ENCODE data around the gene STX1B.

STX1B gene

GRCh38 chr16:30980023-30980371 is 30.4 kb downstream of the STX1B start:
- Histone ChIP-seq H3K14ac (ENCODE audit: low read length) (no peak overlapping the region), H2BK5ac (ENCODE audit: low read depth, low read length, poor library complexity) (no peak overlapping the region)

GRCh38 chr16:30979170-30980022 is 31.0 kb downstream of the STX1B start:
- no peak overlapping the region for H3K23ac ChIP-seq (ENCODE audit: low read length)
- H3K18ac ChIP-seq (ENCODE audit: low read length), result no peak overlapping the region
- no peak for DNase-seq
- no peak overlapping the region for H3K4ac ChIP-seq (ENCODE audit: low read depth, low read length)
- H3K27ac ChIP-seq (ENCODE audit: low read depth, low read length), result no peak overlapping the region
- H3K79me2 ChIP-seq (ENCODE audit: control insufficient read depth, insufficient read depth, low read length, poor library complexity), result no peaks in the 10 kb centered on the region
- H2BK12ac ChIP-seq (ENCODE audit: low read length), result no peak overlapping the region
- no peak overlapping the region for H2BK120ac ChIP-seq (ENCODE audit: insufficient read depth, low read length, poor library complexity)
- no peak overlapping the region for H3K4me2 ChIP-seq (ENCODE audit: low read length)
- H2AK5ac ChIP-seq (ENCODE audit: low read length), result no peak overlapping the region
- no CpG with 5 or more reads among the region's 62 CpGs for WGBS (ENCODE audit: extremely low coverage, insufficient coverage, insufficient read length)
- no peak overlapping the region for H4K12ac ChIP-seq (ENCODE audit: low read depth, low read length)
- H4K8ac ChIP-seq (ENCODE audit: low read depth, low read length), result no peak overlapping the region
- H3K9ac ChIP-seq (ENCODE audit: low read length), result no peak overlapping the region
- H2BK5ac ChIP-seq (ENCODE audit: low read depth, low read length, poor library complexity), result no peak overlapping the region
- peaks cover 85 to 87% of the 10 kb centered on the region in 2 experiments for H3K36me3 ChIP-seq (ENCODE audit: control insufficient read depth in 1 of 2, insufficient read depth in 2 of 2, low read length in 2 of 2)
- H3K79me1 ChIP-seq (ENCODE audit: low read length), result no peaks in the 10 kb centered on the region
- no peak overlapping the region for H4K91ac ChIP-seq (ENCODE audit: low read depth, low read length)
- no peaks in the 10 kb centered on the region for H3K4me1 ChIP-seq (ENCODE audit: control insufficient read depth in 1 of 2, insufficient read depth in 2 of 2, low read length in 2 of 2)
- no peak overlapping the region for H3K14ac ChIP-seq (ENCODE audit: low read length)
- no peak overlapping the region for H3K4me3 ChIP-seq (ENCODE audit: low read depth, low read length)
- H3K27me3 ChIP-seq (ENCODE audit: insufficient read depth, low read length), result no peaks in the 10 kb centered on the region
- peaks cover 3% of the 10 kb centered on the region for H3K9me3 ChIP-seq (ENCODE audit: insufficient read depth, low read depth, low read length)
- no peak overlapping the region for H2AFZ ChIP-seq (ENCODE audit: insufficient read depth, low read length, poor library complexity)

More at GRCh38 chr16:30980023-30980371, 30.4 kb downstream of the STX1B start:
- Histone ChIP-seq H4K8ac (ENCODE audit: low read depth, low read length) (no peak overlapping the region), H3K79me2 (ENCODE audit: control insufficient read depth, insufficient read depth, low read length, poor library complexity) (no peaks in the 10 kb centered on the region), H2BK12ac (ENCODE audit: low read length) (no peak overlapping the region), H3K4me2 (ENCODE audit: low read length) (no peak overlapping the region), H3K9me3 (ENCODE audit: insufficient read depth, low read depth, low read length) (peaks cover 3% of the 10 kb centered on the region), H3K18ac (ENCODE audit: low read length) (no peak overlapping the region), H3K4me1 (ENCODE audit: control insufficient read depth in 1 of 2, insufficient read depth in 2 of 2, low read length in 2 of 2) (no peaks in the 10 kb centered on the region), H2AK5ac (ENCODE audit: low read length) (no peak overlapping the region), H3K79me1 (ENCODE audit: low read length) (no peaks in the 10 kb centered on the region), H3K9ac (ENCODE audit: low read length) (no peak overlapping the region), H3K27me3 (ENCODE audit: insufficient read depth, low read length) (no peaks in the 10 kb centered on the region), H3K36me3 (ENCODE audit: control insufficient read depth in 1 of 2, insufficient read depth in 2 of 2, low read length in 2 of 2) (peaks cover 84 to 85% of the 10 kb centered on the region in 2 experiments), H4K12ac (ENCODE audit: low read depth, low read length) (no peak overlapping the region), H3K4me3 (ENCODE audit: low read depth, low read length) (no peak overlapping the region), H2AFZ (ENCODE audit: insufficient read depth, low read length, poor library complexity) (no peak overlapping the region), H3K27ac (ENCODE audit: low read depth, low read length) (no peak overlapping the region), H4K91ac (ENCODE audit: low read depth, low read length) (no peak overlapping the region), H3K23ac (ENCODE audit: low read length) (no peak overlapping the region), H3K4ac (ENCODE audit: low read depth, low read length) (no peak overlapping the region), H2BK120ac (ENCODE audit: insufficient read depth, low read length, poor library complexity) (no peak overlapping the region)
- no CpG with 5 or more reads among the region's 15 CpGs for WGBS (ENCODE audit: extremely low coverage, insufficient coverage, insufficient read length)
- no peak for DNase-seq

- H4K8ac ChIP-seq (ENCODE audit: low read depth, low read length), result no peak overlapping the region
- H2BK120ac ChIP-seq (ENCODE audit: insufficient read depth, low read length, poor library complexity), result no peak overlapping the region
Observed at GRCh38 chr16:30977502-30977901, 32.9 kb downstream of the STX1B start.

GRCh38 chr16:30976486-30976885 is 34.0 kb downstream of the STX1B start:
- DNase-seq, result no peak
- H3K4me2 ChIP-seq (ENCODE audit: low read length), result no peak overlapping the region
- no peak overlapping the region for H2BK12ac ChIP-seq (ENCODE audit: low read length)
- H2BK120ac ChIP-seq (ENCODE audit: insufficient read depth, low read length, poor library complexity), result no peak overlapping the region
- no peaks in the 10 kb centered on the region for H3K4me1 ChIP-seq (ENCODE audit: control insufficient read depth in 1 of 2, insufficient read depth in 2 of 2, low read length in 2 of 2)
- no peak overlapping the region for H3K18ac ChIP-seq (ENCODE audit: low read length)
- no peaks in the 10 kb centered on the region for H3K79me1 ChIP-seq (ENCODE audit: low read length)
- peaks cover 79 to 88% of the 10 kb centered on the region in 2 experiments for H3K36me3 ChIP-seq (ENCODE audit: control insufficient read depth in 1 of 2, insufficient read depth in 2 of 2, low read length in 2 of 2)
- H3K27me3 ChIP-seq (ENCODE audit: insufficient read depth, low read length), result no peaks in the 10 kb centered on the region
- H3K27ac ChIP-seq (ENCODE audit: low read depth, low read length), result no peak overlapping the region
- H3K79me2 ChIP-seq (ENCODE audit: control insufficient read depth, insufficient read depth, low read length, poor library complexity), result no peaks in the 10 kb centered on the region
- peaks cover 1% of the 10 kb centered on the region for H3K9me3 ChIP-seq (ENCODE audit: insufficient read depth, low read depth, low read length)
- H2AK5ac ChIP-seq (ENCODE audit: low read length), result no peak overlapping the region
- H3K23ac ChIP-seq (ENCODE audit: low read length), result no peak overlapping the region
- H3K4me3 ChIP-seq (ENCODE audit: low read depth, low read length), result no peak overlapping the region
- no peak overlapping the region for H3K9ac ChIP-seq (ENCODE audit: low read length)
- no peak overlapping the region for H3K14ac ChIP-seq (ENCODE audit: low read length)
- H3K4ac ChIP-seq (ENCODE audit: low read depth, low read length), result no peak overlapping the region
- no peak overlapping the region for H2AFZ ChIP-seq (ENCODE audit: insufficient read depth, low read length, poor library complexity)
- H4K91ac ChIP-seq (ENCODE audit: low read depth, low read length), result no peak overlapping the region
- H2BK5ac ChIP-seq (ENCODE audit: low read depth, low read length, poor library complexity), result no peak overlapping the region
- no peak overlapping the region for H4K8ac ChIP-seq (ENCODE audit: low read depth, low read length)
- no CpG with 5 or more reads among the region's 4 CpGs for WGBS (ENCODE audit: extremely low coverage, insufficient coverage, insufficient read length)
- H4K12ac ChIP-seq (ENCODE audit: low read depth, low read length), result no peak overlapping the region

More at GRCh38 chr16:30977502-30977901, 32.9 kb downstream of the STX1B start:
- no peak overlapping the region for H4K12ac ChIP-seq (ENCODE audit: low read depth, low read length)
- H3K9me3 ChIP-seq (ENCODE audit: insufficient read depth, low read depth, low read length), result peaks cover 2% of the 10 kb centered on the region
- no CpG with 5 or more reads among the region's 17 CpGs for WGBS (ENCODE audit: extremely low coverage, insufficient coverage, insufficient read length)
- H3K36me3 ChIP-seq (ENCODE audit: control insufficient read depth in 1 of 2, insufficient read depth in 2 of 2, low read length in 2 of 2), result peaks cover 83 to 86% of the 10 kb centered on the region in 2 experiments
- no peak overlapping the region for H3K14ac ChIP-seq (ENCODE audit: low read length)
- no peak overlapping the region for H3K4me2 ChIP-seq (ENCODE audit: low read length)
- H3K27ac ChIP-seq (ENCODE audit: low read depth, low read length), result no peak overlapping the region
- H3K9ac ChIP-seq (ENCODE audit: low read length), result no peak overlapping the region
- no peak overlapping the region for H4K91ac ChIP-seq (ENCODE audit: low read depth, low read length)
- no peaks in the 10 kb centered on the region for H3K4me1 ChIP-seq (ENCODE audit: control insufficient read depth in 1 of 2, insufficient read depth in 2 of 2, low read length in 2 of 2)
- H2BK12ac ChIP-seq (ENCODE audit: low read length), result no peak overlapping the region
- no peak overlapping the region for H3K18ac ChIP-seq (ENCODE audit: low read length)
- H3K79me2 ChIP-seq (ENCODE audit: control insufficient read depth, insufficient read depth, low read length, poor library complexity), result no peaks in the 10 kb centered on the region
- H3K23ac ChIP-seq (ENCODE audit: low read length), result no peak overlapping the region
- H3K27me3 ChIP-seq (ENCODE audit: insufficient read depth, low read length), result no peaks in the 10 kb centered on the region
- no peak overlapping the region for H3K4ac ChIP-seq (ENCODE audit: low read depth, low read length)
- H3K79me1 ChIP-seq (ENCODE audit: low read length), result no peaks in the 10 kb centered on the region
- DNase-seq, result no peak
- no peak overlapping the region for H3K4me3 ChIP-seq (ENCODE audit: low read depth, low read length)
- H2BK5ac ChIP-seq (ENCODE audit: low read depth, low read length, poor library complexity), result no peak overlapping the region
- H2AK5ac ChIP-seq (ENCODE audit: low read length), result no peak overlapping the region
- H2AFZ ChIP-seq (ENCODE audit: insufficient read depth, low read length, poor library complexity), result no peak overlapping the region
